ENCODE data around the gene ADGRF4. TPM values are rescaled to one million over a fixed set of nuclear protein-coding genes. Genes with fewer than 3 reads are reported as not detected.

ADGRF4 gene, protein sequence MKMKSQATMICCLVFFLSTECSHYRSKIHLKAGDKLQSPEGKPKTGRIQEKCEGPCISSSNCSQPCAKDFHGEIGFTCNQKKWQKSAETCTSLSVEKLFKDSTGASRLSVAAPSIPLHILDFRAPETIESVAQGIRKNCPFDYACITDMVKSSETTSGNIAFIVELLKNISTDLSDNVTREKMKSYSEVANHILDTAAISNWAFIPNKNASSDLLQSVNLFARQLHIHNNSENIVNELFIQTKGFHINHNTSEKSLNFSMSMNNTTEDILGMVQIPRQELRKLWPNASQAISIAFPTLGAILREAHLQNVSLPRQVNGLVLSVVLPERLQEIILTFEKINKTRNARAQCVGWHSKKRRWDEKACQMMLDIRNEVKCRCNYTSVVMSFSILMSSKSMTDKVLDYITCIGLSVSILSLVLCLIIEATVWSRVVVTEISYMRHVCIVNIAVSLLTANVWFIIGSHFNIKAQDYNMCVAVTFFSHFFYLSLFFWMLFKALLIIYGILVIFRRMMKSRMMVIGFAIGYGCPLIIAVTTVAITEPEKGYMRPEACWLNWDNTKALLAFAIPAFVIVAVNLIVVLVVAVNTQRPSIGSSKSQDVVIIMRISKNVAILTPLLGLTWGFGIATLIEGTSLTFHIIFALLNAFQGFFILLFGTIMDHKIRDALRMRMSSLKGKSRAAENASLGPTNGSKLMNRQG
- 0.03 TPM in 1 of 2 replicates, not detected in the other for total RNA-seq (2014; rRNA removed; shearing (Covaris generic))

DNA sequence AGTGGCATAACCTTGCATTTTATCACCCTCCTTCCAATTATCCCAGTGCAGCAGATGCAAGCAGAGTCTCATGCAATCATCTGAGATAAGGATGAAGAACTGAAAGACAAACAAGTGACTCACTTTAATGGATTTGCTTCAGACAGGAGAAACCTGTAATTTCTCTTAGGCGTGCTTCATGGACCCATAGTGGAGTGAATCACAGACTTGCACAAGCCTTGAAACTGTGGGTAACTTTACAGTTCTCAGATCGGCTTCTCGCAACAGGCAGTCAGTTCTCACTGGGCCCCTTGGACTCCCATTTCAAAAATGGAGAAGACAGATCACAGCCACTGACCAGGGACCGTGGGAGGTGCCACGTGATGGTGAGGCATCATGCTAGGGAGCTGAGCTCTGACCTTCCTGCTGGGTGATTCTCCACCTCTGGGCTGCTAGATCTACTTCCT lies at the start of gene ADGRF4:
TSS of gene ADGRF4 (plus strand) at position 239 of the 446 bp plus-strand sequence. CDS start 8,666 bp downstream, outside the sequence.
- H3K36me3 ChIP-seq (replicated peaks; ENCODE audit: control insufficient read depth, insufficient read depth, low read length) = no peaks in the 10 kb centered on the region
- no peaks in the 10 kb centered on the region for H3K27me3 ChIP-seq (ENCODE audit: control insufficient read depth, insufficient read depth, low read length)
- H3K4me3 ChIP-seq (ENCODE audit: insufficient read depth, low read depth, low read length) = no peak within 1 kb of the TSS
- no peak for DNase-seq

DNA sequence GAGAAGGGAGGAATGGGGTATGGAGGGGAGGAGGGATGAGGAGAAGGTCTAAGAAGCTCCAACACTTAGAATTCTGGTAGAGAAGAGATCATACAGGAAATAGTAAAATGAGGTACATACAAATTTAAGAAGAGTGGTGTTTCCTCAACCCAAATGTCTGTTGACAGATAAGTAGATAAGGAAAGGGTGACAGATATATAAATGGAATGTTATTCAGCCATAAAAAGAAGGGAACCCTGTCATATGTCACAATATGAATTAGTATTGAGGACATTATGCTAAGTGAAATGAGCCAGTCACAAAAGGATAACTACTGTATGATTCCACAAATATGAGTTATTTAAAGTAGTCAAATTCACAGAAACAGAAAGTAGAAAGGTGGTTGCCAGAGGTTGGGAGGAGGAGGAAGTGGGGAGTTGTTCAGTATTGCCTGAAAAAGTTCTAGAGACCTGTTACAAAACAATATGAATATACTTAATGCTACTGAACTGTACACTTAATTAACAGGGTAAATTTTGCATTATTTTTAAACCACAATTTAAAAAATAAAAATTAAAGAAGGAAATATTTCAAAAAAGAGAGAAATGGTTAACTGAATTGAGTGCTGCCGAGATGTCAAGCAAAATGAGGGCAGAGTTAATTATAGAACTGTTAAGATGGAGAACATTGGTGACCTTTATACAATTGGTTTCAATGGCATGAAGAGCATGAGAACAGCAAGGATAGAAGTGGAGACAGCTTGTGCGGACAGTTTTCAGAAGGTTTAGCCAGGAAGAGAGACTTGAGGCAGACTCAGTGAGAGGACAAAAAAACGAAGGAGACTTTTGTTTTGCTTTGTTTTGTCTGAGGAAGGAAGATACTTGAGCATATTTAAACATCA lies 47.6 kb upstream of the ADGRF4 start:
- no peak for DNase-seq
- no peaks in the 10 kb centered on the region for H3K36me3 ChIP-seq (replicated peaks; ENCODE audit: control insufficient read depth, insufficient read depth, low read length)
- H3K4me3 ChIP-seq (ENCODE audit: insufficient read depth, low read depth, low read length) = no peak overlapping the region

DNA sequence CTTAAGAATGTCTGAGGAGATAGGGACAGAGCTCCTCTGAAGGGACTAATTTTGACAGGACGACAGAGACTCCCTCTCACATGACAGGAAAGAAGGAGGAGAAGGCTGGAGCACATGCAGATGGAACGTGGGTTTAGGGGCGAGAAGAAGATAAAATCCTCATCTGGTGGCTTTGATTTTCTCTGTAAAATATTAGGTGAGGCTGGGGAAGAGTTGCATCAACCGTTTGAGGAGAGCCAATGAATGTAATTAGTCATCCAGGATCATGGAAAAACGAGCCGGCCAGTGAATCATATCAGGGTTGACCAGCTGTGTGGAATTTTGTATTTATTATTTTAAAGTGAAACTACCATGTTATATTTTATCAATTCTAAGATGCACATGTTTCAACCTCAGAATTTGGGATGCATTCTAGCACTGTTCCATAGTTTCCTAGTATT lies 46.9 kb upstream of the ADGRF4 start:
- DNase-seq = no peak
- H3K27me3 ChIP-seq (ENCODE audit: control insufficient read depth, insufficient read depth, low read length) = no peaks in the 10 kb centered on the region
- H3K4me3 ChIP-seq (ENCODE audit: insufficient read depth, low read depth, low read length) = no peak overlapping the region

More for the DNA sequence above, 47.6 kb upstream of the ADGRF4 start:
- no peaks in the 10 kb centered on the region for H3K27me3 ChIP-seq (ENCODE audit: control insufficient read depth, insufficient read depth, low read length)

DNA sequence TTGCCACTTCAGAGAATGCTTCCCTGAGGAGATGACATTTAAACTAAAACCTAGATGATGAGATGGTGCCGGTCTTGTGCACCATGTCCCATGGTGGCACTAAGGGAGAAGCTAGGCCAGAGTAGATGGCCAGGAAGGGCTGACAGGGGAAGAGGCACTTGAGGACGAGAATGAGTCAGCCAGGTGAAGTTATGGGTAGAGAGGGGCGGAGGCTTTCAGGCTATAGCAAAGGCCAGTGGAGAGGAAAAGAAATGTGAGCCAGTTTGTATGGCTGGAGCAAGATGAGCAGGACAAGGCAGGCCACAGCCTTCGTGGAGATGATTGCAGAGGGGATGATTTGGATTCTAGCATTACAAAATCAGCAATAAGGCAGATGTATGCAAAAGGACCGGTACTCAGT lies 44.7 kb upstream of the ADGRF4 start:
- H3K4me3 ChIP-seq (ENCODE audit: insufficient read depth, low read depth, low read length) = no peak overlapping the region
- H3K27me3 ChIP-seq (ENCODE audit: control insufficient read depth, insufficient read depth, low read length) = no peaks in the 10 kb centered on the region
- DNase-seq = no peak
- no peaks in the 10 kb centered on the region for H3K36me3 ChIP-seq (replicated peaks; ENCODE audit: control insufficient read depth, insufficient read depth, low read length)

More for the DNA sequence above, 46.9 kb upstream of the ADGRF4 start:
- H3K36me3 ChIP-seq (replicated peaks; ENCODE audit: control insufficient read depth, insufficient read depth, low read length) = no peaks in the 10 kb centered on the region

DNA sequence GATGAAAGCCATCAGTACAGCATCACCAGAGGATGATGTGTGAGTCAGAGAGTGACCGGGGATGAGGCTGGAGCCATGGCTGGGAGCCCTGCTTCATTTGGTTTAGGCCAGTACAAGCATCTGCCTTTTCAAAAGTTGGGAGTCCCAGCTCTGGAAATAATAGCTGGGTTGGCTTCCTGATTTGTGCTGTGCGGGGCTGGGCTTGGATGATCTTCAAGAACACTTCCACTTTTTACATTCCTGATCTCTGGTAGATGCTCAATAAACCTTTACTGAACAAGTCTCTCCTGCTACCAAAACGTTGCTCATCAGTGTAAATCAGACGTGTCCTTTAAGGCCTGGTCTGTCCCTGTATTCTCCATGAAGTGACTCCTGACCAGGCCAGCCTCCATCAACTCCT lies 44.1 kb upstream of the ADGRF4 start:
- no peak for DNase-seq
- Histone ChIP-seq H3K36me3 (replicated peaks; ENCODE audit: control insufficient read depth, insufficient read depth, low read length) (no peaks in the 10 kb centered on the region), H3K4me3 (ENCODE audit: insufficient read depth, low read depth, low read length) (no peak overlapping the region), H3K27me3 (ENCODE audit: control insufficient read depth, insufficient read depth, low read length) (no peaks in the 10 kb centered on the region)

DNA sequence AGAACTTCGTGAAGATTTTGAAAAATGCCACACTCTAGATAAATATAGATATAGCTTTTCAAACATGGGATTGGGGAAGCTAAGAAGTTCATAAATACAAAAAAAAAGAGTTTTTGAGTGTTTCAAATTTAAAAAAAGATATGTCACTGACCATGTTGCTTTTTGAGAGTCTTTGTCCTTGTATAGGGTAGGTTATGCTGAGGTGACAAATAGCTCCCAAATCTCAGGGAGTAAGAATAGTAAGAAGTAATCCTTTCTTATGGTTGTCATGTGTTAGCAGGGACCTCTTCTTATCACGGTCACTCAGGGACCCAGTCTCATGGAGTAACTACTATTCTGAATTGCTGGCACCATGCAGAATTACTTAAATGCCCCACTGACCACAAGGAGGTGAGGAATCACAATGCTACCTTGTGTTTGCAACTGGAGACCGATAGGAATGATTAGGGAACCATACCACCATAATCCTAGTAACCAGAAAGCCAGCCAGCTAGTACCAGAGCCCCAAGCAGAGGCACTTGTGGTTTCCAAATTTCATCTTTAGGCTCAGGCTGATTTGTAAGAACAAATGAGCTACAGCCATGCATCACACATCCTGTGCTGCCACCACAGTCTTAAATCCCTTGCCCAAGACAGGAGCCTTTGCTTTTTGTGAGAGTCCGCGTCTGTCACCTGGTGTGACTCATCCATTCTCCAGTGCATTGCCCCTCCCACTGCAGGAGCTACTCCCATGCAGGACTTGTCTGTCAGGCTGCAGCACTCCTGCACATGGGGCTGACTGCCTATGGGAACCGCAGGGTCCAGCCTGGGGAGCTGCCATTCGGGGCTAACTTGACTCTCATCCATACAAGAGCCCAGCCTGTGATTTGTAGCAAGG lies 42.4 kb upstream of the ADGRF4 start:
- DNase-seq = peak; percentile 7

DNA sequence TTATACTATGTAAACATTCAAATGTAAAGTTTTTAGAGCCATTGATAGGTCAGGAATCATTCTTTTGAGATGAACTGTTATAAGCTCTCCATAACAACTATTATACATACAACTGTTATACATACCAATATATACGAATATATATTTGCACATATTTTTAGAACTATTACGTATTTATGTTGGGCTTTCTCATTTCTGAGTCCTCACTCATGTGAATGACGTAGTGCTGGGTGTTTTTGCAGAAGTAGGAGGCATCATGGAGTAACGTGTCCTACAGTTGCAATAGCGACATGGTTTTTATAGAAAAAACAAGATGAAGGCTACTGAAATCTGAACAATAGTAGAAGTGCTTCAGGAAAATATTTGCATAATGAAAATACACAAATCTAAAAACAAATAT lies 36.4 kb upstream of the ADGRF4 start:
- Histone ChIP-seq H3K27me3 (ENCODE audit: control insufficient read depth, insufficient read depth, low read length) (no peaks in the 10 kb centered on the region), H3K36me3 (replicated peaks; ENCODE audit: control insufficient read depth, insufficient read depth, low read length) (no peaks in the 10 kb centered on the region)
- no peak for DNase-seq

More for the DNA sequence above, 42.4 kb upstream of the ADGRF4 start:
- Histone ChIP-seq H3K27me3 (ENCODE audit: control insufficient read depth, insufficient read depth, low read length) (no peaks in the 10 kb centered on the region), H3K36me3 (replicated peaks; ENCODE audit: control insufficient read depth, insufficient read depth, low read length) (no peaks in the 10 kb centered on the region), H3K4me3 (ENCODE audit: insufficient read depth, low read depth, low read length) (no peak overlapping the region)

DNA sequence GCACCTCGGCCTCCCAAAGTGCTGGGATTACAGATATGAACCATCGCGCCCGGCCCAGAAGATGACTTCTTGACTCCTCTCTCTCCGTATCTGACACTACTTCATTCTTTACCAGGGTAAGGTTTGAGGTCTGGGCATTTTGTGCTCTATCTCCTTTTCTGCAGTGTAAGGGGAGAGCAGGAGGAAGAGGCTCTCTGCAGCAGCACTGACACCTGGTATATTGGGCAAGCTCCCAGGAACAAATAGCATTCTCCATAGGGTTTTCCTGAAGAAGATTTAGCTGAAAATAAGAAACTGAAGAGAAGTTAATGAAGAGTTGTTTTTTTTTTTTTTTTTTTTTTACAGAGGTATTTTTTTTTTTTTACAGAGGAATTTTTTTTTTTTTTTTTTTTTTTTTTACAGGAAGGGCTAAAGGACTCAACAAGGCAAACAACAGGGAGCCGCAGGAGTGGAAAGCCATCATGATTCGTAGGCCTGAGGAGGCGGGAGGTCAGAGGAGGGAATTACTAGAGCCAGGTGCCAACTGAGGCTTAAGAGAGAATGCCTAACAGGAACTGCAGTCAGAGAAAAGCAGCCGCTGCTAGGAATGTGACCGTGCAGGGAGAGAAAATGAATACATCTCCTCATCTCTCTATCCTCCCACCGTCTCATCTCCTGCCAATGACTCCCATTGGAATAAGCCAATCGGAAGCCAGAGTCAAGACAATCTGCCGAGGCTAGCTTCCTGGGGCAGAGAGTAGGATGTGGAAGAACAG lies 34.7 kb upstream of the ADGRF4 start:
- H3K4me3 ChIP-seq (ENCODE audit: insufficient read depth, low read depth, low read length) = no peak overlapping the region
- H3K36me3 ChIP-seq (replicated peaks; ENCODE audit: control insufficient read depth, insufficient read depth, low read length) = no peaks in the 10 kb centered on the region
- DNase-seq = peak; percentile 16
- H3K27me3 ChIP-seq (ENCODE audit: control insufficient read depth, insufficient read depth, low read length) = no peaks in the 10 kb centered on the region

More for the DNA sequence above, 36.4 kb upstream of the ADGRF4 start:
- H3K4me3 ChIP-seq (ENCODE audit: insufficient read depth, low read depth, low read length) = no peak overlapping the region

DNA sequence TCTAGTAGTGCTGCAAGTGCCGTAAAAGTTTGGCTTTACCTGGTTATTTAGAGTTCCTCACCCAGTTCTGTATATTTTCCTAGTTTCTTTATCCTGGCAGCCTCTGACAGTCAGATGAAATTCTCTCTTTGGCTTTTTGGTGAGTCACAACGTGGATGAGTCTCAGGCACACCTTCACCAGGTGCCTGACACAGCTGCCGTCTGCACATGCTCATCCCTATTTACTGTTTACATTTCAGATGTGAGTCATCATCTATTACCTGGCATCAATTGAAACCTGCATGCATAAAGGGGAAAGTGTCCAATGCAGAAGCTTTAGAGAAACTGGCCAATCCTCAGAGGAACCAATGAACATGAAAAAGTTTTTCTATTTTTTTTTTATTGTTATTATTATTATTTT lies 33.3 kb upstream of the ADGRF4 start:
- Histone ChIP-seq H3K27me3 (ENCODE audit: control insufficient read depth, insufficient read depth, low read length) (no peaks in the 10 kb centered on the region), H3K36me3 (replicated peaks; ENCODE audit: control insufficient read depth, insufficient read depth, low read length) (no peaks in the 10 kb centered on the region), H3K4me3 (ENCODE audit: insufficient read depth, low read depth, low read length) (no peak overlapping the region)

DNA sequence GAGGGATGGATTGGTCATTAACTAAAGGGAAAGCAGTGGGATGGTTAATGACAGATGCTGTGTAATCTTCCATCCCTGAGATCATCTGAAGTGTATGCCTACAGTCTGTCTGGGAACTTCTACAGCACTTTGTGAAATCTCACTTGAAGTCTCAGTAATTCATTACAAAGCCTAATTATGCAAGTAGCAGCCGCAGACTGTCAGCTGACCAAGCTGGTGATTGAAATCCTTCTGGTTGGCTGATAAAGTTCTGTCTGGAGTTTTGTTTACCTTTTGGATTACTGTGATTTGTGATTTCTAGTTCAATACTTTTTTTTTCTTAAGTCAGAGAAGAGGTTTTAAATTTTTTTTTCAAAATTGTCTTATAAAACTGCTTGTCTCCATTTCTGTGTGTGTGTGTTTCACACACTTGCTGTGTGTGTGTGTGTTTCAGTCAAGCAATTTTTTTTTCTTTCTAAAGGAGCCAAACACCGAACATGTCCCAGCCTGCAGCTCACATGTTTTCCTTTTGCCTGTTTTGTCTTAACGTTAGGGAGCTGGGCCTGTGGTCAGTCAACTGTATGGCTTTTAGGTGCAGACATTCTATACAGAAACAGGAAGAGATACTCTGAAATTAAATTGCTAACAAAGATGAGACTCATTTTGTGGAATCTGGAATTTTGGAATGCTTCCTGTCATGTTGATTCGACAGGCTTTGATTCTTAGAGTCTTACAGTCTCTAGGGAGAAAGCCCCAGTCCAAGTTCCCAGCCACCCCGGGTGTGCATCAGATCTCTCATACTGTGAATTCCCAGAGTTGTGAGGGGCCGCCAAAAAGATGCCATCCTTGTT lies 28.5 kb upstream of the ADGRF4 start:
- H3K36me3 ChIP-seq (replicated peaks; ENCODE audit: control insufficient read depth, insufficient read depth, low read length) = no peaks in the 10 kb centered on the region
- DNase-seq = peak; percentile 19
- H3K27me3 ChIP-seq (ENCODE audit: control insufficient read depth, insufficient read depth, low read length) = no peaks in the 10 kb centered on the region
- no peak overlapping the region for H3K4me3 ChIP-seq (ENCODE audit: insufficient read depth, low read depth, low read length)

More for the DNA sequence above, 33.3 kb upstream of the ADGRF4 start:
- DNase-seq = no peak

DNA sequence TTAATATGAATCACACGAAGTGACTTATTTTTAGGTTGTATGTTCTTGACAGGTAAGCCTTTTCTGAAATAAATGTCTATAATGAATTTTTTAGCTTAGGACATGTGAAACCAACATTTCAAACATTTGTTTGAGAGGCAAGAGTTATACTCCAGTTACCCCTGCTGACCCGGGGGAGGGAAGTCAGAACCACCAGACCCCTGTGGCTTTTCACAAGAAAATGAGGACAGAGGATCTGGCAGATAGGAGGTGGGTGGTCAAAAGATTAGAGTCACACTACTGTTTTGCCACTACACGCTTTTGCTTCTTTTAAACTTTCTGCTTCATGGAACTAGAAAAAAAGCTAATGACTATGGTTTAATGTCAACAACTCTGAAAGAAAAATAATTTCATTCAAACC lies 27.5 kb upstream of the ADGRF4 start:
- H3K36me3 ChIP-seq (replicated peaks; ENCODE audit: control insufficient read depth, insufficient read depth, low read length) = no peaks in the 10 kb centered on the region
- H3K27me3 ChIP-seq (ENCODE audit: control insufficient read depth, insufficient read depth, low read length) = no peaks in the 10 kb centered on the region
- peak; percentile 37 for DNase-seq
- H3K4me3 ChIP-seq (ENCODE audit: insufficient read depth, low read depth, low read length) = no peak overlapping the region

DNA sequence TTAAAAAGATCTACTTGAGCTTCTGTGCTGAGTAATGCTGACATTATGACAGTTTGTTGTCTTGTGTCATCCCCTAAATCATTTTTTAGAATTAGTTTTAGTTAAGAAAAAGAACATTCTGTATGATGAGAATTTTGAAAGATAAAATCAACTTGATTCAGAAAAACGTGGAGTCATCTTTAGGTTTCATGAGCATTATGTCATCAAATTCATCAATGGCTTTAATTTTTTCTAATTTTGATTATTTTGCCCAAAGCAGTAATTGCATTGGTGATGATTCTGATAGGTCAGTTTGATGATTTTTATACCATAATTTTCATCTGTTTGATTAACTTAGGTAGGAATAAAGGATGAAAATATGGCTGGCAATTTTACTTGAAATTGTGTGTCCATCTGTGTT lies 26.6 kb upstream of the ADGRF4 start:
- Histone ChIP-seq H3K27me3 (ENCODE audit: control insufficient read depth, insufficient read depth, low read length) (no peaks in the 10 kb centered on the region), H3K36me3 (replicated peaks; ENCODE audit: control insufficient read depth, insufficient read depth, low read length) (no peaks in the 10 kb centered on the region), H3K4me3 (ENCODE audit: insufficient read depth, low read depth, low read length) (no peak overlapping the region)
- DNase-seq = no peak

Data from H7 (cell line).